ENCODE results near the gene HOXA4.

- TF ChIP-seq CTCF (IDR thresholded peaks at IDR 0.05; ENCODE audit: insufficient read depth, low read length) (no peak), POLR2AphosphoS5 (IDR thresholded peaks at IDR 0.05; ENCODE audit: low read depth) (no peak)
Measured at GRCh38 chr7:27105301-27106031, 25.1 kb downstream of the HOXA4 start.

Data from HL-60 (cell line).